Prostate gland (tissue), 2 donors: ENCODE results near the gene CBR1.

Experiments
- CTCF ChIP-seq, 4 experiments: fragments of 200-600 bp in 2 of 4; fragments of 450-650 bp in 2 of 4; sonication (generic) in 2 of 4; IDR thresholded peaks; 1 replicate in 3 of 4; 2 replicates in 1 of 4; pipeline ENCODE4 v1.5.1; 2016 to 2019; ENCODE audit warnings: antibody characterized with exemption in 4 of 4, mild to moderate bottlenecking in 2 of 4, moderate library complexity in 2 of 4
- POLR2A ChIP-seq: fragments of 450-650 bp; IDR thresholded peaks from one replicate; pipeline ENCODE4 v1.6.1; 2016; ENCODE audit warnings: antibody characterized with exemption, mild to moderate bottlenecking
- POLR2AphosphoS5 ChIP-seq: sonication (generic); formaldehyde crosslinking; IDR thresholded peaks from one replicate; pipeline ENCODE4 v1.6.1; 2017; ENCODE audit warnings: antibody characterized with exemption

- no peak for TF ChIP-seq CTCF (IDR thresholded peaks at IDR 0.05)
- no peak for TF ChIP-seq POLR2A
- no peak for TF ChIP-seq POLR2AphosphoS5
Measured at GRCh38 chr21:36109868-36110267, 40.0 kb downstream of the CBR1 start.
